IPS-18c (cell line): ENCODE data around the gene GSDMA.

Source experiments
- H3K4me3 ChIP-seq: 2 replicates; pipeline ENCODE4 v1.7.0; 2013; ENCODE audit warnings: low read depth, mild to moderate bottlenecking, low read length, moderate library complexity; ENCODE audit not compliant: insufficient read depth
- H3K9me3 ChIP-seq: one replicate; pipeline ENCODE4 v1.6.1; 2013; ENCODE audit warnings: mild to moderate bottlenecking, low read length, moderate library complexity; ENCODE audit not compliant: control insufficient read depth, insufficient read depth

Gene GSDMA

DNA sequence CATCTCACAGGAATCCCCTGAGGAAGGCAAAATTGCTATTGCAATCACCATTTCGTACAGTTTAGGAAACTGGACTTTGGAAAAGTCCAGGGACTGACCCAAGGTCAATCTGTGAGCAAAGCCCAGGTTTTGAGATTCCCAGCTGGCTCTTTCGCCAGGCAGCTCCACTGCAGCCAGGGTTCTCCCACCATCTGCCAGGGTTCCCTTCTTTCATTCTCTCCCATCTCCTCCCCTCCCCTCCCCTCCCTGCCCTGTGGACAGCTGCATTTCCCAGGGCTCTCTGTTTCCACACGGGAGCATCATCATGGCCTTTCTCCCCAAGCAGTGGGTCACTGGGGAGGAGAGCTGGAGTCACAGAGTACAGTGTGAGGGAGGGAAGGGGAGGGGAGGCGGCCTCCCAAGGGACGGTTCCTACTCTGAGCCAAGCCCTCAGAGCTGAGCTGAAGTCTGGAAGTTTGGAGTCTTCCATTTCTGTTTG lies 11.9 kb upstream of the GSDMA start:
- H3K9me3 ChIP-seq: peaks cover 4% of the 10 kb centered on the region
- H3K4me3 ChIP-seq: no peak overlapping the region

DNA sequence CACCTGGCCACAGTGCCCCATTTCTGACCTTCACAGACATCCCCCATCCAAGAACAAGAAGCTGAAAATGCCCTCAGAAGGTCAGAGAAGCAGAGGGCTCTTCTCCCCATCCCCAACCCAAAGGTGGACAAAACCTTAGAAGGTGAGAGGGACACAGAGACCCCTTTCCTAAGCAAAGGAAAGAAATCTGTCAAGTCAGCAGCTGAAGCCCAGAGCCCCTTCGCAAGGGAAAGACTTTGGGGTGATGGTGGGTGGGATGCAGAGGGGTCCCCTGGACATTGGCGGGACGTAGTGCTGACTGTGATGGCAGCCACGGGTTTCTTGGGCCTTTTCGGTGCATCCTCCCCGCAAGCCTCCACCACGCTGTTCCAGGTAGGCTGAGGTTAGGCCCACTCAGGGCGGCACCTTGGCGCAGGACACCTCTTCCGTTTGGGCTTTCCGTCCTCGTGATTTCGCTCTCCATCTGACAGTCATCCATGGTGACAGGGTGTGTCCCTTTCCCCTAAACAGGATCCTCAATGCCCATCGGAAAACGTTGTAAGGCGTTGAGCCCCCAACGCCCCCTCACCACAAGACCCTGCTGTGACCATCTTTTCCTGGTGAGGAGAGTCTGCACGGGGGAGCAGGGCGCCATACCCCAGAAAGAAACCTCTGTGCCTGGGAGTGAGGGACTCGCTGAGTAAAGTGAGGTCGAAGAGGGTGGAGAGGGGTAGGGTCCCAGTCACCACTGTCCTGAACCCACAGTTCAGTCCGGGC lies 10.7 kb upstream of the GSDMA start:
- peaks cover 4% of the 10 kb centered on the region for H3K9me3 ChIP-seq
- H3K4me3 ChIP-seq: peak overlapping the region; percentile 59

DNA sequence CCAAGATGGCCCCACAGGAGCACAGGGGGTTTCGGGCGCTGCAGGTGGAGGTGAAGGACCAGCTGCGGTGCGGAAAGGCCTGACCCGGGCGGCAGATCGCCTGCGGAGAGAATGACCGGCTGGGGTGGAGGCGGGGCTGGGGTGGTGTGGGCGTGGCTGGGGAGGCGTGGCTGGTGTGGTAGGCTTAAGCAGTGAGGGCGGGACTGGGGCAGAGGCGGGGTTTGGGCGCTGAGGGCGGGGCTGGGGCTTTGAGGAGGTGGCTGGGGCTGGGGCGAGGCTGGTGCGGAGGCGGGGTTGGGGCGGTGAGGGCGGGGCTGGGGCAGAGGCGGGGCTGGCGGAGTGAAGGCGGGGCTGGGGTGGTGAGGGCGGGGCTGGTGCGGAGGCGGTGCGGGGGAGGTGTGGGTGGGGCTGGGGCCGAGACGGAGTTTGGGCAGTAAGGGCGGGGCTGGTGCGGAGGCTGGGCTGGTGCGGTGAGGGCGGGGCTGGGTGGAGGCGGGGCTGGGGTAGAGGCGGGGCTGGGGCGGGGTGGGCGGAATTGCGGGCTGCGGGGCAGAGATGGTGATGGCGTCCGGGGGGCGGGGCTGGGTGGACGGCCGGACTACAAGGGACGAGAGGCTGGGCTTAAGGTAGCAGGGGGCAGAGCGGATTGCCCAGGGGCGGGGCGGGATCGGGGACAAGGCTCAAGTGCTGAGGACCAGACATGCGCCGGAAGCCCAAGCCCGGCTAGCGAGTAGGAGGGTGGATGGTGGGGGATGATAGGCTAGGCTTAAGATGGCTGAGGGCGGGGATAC lies 9.9 kb upstream of the GSDMA start:
- H3K9me3 ChIP-seq: peaks cover 4% of the 10 kb centered on the region
- peak overlapping the region; percentile 63 for H3K4me3 ChIP-seq

DNA sequence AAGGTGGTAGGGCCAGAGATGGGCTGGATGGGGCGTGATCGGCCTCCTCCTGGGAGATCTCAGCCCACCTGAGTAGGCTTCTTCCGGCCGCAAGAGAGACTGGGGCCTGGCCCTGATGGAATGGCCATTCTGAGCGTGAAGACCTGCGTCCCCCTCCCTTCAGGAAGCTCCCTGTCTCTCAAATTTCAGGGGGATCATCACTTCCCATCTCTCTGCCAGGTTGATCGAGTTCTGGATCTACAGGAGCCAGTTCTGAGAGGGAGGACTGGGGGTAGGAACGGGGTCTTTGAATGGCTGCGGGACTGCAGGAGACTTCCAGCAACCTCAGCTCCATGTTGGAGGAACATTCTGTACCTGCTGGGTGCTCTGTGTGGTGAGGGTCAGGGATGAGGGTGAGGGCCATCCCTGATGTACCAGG lies 9.3 kb upstream of the GSDMA start:
- Histone ChIP-seq H3K9me3 (peaks cover 3% of the 10 kb centered on the region), H3K4me3 (peak overlapping the region; percentile 63)

DNA sequence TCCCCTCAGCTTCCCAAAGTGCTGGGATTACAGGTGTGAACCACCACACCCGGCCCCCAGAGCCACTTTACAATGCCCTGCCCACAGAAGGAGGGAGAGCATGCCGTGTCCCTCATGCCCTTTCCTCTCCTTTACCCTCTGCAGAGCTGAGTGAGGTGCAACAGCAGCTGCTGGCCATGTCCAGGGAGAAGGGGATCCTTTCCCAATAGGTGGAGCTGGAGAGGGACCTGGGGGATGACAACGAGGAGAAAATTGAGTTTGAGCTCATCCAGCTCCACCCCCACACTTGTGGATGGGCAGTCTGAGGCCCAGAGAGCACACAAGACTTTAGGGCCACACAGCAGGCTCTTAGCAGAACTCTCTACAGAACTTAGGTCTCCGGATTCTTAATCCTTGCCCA lies 7.9 kb upstream of the GSDMA start:
- no peak overlapping the region for H3K4me3 ChIP-seq
- peaks cover 2% of the 10 kb centered on the region for H3K9me3 ChIP-seq

DNA sequence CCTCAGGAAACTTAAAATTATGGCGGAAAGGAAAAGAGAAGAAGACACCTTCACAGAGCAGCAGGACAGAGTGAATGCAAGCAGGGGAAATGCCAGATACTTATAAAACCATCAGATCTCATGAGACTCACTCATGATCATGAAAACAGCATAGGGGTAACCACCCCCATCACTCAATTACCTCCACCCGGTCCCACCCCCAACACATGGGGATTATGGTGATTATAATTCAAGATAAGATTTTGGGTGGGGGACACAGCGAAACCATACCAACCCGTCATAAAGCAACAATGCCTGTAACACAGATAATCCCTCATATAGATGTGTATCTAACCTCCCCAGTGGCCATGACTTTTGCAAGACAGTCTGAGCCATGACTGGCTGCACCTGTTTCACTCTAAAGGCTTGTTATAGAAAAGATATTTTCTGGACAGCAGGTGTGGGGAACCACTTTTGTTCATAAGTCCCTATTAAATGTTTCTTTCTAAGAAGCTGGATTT lies 7.0 kb upstream of the GSDMA start:
- H3K4me3 ChIP-seq: no peak overlapping the region

DNA sequence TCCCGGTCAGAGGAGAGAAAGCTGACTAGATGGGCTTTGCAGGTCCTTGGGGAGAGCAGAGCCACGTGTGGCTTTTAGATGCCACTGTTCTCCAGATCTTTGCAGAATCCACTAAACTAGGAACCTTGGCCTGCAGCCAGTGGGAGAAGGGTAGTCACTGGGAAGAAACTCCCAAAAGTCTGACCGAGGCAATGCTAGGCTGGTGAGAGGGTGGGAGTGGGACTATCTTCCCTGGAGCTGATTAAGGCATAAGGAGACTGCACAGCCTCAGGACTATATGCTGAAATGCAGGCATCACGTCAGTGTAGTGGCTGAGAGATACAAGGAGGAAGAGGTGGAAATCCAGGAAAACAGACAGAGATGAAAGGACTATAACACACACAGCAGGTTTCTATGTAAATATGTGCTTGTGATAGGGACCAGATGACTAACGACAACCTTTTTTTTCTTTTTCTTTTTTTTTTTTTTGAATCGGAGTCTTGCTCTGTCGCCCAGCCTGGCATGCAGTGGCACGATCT lies 2.2 kb upstream of the GSDMA start:
- no peak overlapping the region for H3K4me3 ChIP-seq
- no peaks in the 10 kb centered on the region for H3K9me3 ChIP-seq

More for the DNA sequence above, 7.0 kb upstream of the GSDMA start:
- no peaks in the 10 kb centered on the region for H3K9me3 ChIP-seq

DNA sequence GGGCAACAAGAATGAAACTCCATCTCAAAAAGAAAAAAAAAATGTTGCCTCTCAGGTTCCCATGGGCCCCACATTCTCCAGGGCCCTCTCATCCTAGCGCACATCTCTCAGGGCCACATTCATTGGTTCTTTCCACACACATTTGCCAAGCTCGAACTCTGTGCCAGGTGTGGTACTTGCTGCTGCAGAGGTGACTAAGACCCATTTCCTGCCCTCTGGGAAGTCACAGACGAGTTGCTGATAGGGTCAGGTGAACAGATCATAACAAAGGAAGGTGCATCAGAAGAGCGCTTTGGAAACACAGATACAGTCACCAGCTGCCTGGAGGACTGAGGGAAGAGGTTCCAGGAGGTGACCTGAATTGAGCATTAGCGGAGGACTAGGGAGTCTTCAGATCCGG lies 1.0 kb downstream of the GSDMA start:
- Histone ChIP-seq H3K9me3 (no peaks in the 10 kb centered on the region), H3K4me3 (no peak overlapping the region)

DNA sequence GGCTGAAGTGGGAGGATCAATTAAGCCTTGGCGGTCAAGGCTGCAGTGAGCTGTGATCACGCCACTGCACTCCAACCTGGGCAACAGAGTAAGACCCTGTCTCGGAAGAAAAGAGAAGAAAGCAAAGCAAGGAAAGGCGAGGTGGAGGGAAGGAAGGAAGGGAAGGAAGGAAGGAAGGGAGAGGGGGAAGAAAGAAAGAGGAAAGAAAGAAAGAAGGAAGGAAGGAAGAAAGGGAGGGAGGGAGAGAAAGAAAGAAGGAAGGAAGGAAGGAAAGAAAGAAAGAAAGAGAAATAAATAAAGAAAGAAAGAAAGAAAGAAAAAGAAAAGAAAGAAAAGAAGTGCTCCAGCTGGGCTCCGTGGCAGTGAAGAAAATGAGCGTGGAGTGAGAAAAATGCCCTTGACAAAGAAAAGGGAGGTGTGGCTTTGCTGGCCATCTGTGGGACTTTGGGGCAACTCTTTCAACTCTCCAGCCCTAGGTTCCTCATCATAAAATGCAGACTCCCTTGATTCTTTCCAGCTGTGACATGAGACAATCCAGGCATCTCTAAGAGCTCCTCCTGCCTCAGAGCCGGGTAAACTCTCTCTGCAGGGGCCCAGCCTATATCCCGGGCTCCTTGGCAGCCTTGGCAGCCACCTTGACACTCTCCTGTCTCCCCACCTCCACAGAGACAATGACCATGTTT lies 2.4 kb downstream of the GSDMA start:
- H3K4me3 ChIP-seq: no peak overlapping the region

DNA sequence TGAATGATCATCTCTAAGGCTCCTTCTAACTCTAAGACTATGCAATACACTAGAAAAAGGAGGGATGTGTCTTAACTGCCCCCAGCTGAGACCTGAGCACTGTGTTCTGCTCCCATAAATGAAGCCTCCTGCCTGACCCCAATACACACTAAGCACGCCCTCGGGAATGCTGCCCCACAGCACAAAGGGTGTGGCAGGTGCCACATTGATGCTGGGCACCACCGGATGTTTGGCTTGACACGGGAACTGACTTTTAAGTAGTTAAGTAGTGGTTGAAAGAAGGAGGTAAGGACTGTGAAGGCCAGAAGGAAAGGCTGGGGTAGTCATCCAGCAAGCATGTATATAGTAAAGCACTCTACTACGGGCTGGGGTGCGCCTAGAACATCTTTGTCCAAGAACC lies 4.0 kb downstream of the GSDMA start:
- H3K4me3 ChIP-seq: no peak overlapping the region
- H3K9me3 ChIP-seq: peaks cover 2% of the 10 kb centered on the region

More for the DNA sequence above, 2.4 kb downstream of the GSDMA start:
- H3K9me3 ChIP-seq: no peaks in the 10 kb centered on the region

DNA sequence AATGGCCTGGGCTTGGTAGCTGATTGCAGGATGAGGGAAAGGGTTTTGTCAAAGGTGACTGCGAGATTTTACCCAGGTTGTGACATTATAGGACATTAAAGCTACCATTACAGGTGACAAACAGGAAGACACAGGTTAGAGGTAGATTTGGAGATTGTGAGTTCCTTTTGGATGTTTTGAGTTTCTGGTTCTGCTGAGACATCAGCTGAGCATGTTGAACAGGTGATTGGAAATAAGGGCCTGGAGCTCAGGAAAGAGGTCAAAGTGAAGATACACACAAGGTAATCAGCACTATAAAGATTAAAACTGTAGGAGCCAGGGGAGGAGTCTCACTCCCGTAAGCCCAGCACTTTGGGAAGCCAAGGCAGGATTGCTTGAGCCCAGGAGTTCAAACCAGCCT lies 6.0 kb downstream of the GSDMA start:
- H3K9me3 ChIP-seq: peaks cover 2% of the 10 kb centered on the region
- H3K4me3 ChIP-seq: no peak overlapping the region

DNA sequence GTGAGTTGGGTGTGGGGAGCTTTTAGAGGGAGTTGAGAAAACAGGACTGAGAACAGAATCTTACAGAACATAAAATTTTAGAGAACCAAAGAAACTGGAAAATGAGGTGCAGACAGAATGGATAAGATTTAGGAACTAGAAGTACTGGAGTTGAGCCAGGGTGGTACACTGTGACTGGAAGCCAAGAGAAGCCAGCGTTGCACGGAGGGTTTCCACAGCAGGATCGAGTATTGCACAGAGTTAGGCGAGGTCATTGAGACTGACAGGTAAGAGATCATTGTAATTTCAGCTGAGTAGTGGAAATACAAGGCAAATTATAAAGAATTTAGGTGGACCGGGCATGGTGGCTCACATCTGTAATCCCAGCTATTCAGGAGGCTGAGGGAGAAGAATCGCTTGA lies 6.6 kb downstream of the GSDMA start:
- peaks cover 2% of the 10 kb centered on the region for H3K9me3 ChIP-seq

DNA sequence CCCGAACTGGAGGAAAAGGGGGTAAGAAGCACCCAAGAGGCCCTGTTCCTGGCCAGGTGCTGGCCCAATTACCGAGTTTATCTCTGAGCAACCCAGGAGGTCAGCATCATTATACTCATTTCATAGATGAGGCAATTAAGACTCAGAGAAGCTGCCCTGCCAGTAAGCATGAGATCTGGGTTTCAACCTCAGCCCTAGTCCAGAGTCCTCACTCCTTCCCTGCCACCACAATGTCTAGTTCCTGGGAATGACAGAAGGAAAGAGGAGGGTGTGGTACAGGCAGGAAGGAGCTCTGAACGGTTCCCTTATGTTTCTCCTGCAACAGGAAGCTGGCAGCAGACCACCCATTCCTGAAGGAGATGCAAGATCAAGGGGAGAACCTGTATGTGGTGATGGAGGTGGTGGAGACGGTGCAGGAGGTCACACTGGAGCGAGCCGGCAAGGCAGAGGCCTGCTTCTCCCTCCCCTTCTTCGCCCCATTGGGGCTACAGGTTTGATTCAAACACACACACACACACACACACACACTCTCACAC lies 7.4 kb downstream of the GSDMA start:
- no peak overlapping the region for H3K4me3 ChIP-seq
- H3K9me3 ChIP-seq: peaks cover 2% of the 10 kb centered on the region

More for the DNA sequence above, 6.6 kb downstream of the GSDMA start:
- H3K4me3 ChIP-seq: no peak overlapping the region

DNA sequence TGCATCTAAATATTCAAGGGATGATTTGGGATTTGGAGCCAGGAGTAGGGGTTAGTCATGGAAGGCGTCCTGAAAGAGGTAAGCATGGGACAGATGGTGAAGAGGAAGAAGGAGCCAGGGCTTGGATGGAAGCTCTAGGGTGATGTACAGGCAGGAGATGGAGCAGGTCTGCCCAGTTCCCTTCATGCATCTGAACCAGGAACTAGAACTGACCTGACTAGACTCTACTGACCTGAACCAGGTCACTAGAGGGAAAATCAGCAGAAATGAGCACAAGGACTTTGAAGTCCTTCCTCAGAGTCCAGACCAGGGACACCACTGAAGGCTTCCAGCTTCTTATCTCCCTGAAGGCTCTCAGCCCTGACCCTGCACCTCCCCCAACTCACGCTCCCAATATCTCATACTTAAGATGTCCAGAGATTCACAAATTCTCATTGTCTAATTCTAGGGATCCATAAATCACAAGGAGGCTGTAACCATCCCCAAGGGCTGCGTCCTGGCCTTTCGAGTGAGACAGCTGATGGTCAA lies 8.3 kb downstream of the GSDMA start:
- no peak overlapping the region for H3K4me3 ChIP-seq

DNA sequence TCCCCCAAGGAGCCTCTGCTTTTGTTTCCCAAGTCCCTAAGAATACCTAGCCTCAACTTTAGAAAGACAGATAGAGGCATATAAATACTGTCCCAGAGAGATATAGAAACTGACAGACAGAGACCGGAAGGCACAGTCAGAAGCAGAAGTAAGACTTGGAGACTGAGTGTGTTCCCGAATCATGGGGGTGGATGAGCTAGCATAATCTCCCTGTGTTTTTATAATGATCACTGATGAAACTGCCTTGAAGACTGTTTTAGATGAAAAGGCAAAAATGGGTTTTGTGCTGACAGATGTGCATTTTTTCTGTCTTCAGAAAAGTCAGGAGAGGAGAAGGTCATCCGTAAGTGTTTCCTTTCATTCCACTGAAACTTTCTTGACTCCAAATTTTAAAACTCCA lies 9.5 kb downstream of the GSDMA start:
- Histone ChIP-seq H3K4me3 (no peak overlapping the region), H3K9me3 (peaks cover 2% of the 10 kb centered on the region)

More for the DNA sequence above, 8.3 kb downstream of the GSDMA start:
- H3K9me3 ChIP-seq: peaks cover 2% of the 10 kb centered on the region

DNA sequence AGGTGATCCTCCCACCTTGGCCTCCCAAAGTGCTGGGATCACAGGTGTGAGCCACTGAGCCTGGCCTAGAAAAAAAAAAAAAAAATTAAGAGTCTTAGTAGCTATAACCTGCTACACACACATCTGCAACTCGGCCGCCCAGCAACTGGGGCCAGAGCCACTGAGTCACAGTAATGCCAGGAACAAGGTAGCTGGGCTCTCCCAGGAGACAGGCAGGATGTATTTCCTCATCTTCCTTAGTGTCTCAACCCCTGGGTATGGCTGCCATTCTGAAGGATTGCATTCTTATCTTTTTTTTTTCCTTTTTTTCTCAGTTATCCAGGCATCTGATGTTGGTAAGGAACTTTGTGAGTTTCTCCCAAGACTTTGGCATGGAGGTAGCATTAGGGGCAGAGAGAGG lies 10.7 kb downstream of the GSDMA start:
- Histone ChIP-seq H3K9me3 (peaks cover 2% of the 10 kb centered on the region), H3K4me3 (no peak overlapping the region)

DNA sequence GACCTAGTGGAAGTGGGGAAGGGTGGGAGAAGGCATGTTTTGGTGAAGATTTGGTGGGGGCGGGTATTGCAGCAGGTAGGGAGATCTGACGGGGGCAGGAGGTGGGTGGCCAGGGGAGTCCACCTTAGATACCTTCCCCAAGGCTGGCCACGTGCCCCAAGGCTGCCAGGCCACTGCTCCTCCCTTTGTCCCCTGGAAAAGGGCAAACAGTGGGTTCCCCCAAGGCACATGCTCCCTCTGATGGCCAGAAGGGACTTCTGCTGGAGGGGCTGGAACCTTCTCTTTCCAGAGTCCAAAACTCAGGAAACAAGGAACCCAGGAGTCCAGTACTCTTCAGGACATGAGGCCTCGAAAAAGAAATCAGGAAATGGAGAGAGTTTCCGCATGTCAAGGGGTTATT lies 11.6 kb downstream of the GSDMA start:
- peaks cover 2% of the 10 kb centered on the region for H3K9me3 ChIP-seq
- H3K4me3 ChIP-seq: no peak overlapping the region
